HL-60 (cell line): ENCODE measurements around the gene CERS4.

Experiments
- DNase-seq, 2 experiments: peaks; one replicate each; pipeline ENCODE4 v3.0.0-alpha.2; 2010 to 2020; ENCODE audit warnings: low read depth in 1 of 2, low spot score in 1 of 2
- H3K27ac ChIP-seq: fragments of 250-450 bp; sonication (Bioruptor Pico); replicated peaks from 2 replicates; pipeline ENCODE4 v1.5.1; 2020; ENCODE audit warnings: mild to moderate bottlenecking, moderate library complexity
- H3K27me3 ChIP-seq: fragments of 250-450 bp; sonication (Bioruptor Pico); 2 replicates; pipeline ENCODE4 v1.5.1; 2021; ENCODE audit warnings: mild to moderate bottlenecking, moderate library complexity; ENCODE audit not compliant: insufficient read depth, poor library complexity, severe bottlenecking
- H3K4me3 ChIP-seq: replicated peaks from 2 replicates; pipeline ENCODE4 v1.5.1; 2011; ENCODE audit warnings: mild to moderate bottlenecking, control low read depth, low read length; ENCODE audit not compliant: insufficient read depth
- CTCF ChIP-seq: IDR thresholded peaks from one replicate; pipeline ENCODE4 v1.5.1; 2011; ENCODE audit warnings: low read length, control low read depth, inconsistent platforms; ENCODE audit not compliant: insufficient read depth
- GABPA ChIP-seq: IDR thresholded peaks from 2 replicates; pipeline ENCODE4 v1.6.1; 2012; ENCODE audit warnings: low read depth
- POLR2AphosphoS5 ChIP-seq: IDR thresholded peaks from 2 replicates; pipeline ENCODE4 v1.6.1; 2012; ENCODE audit warnings: low read depth
- REST ChIP-seq: IDR thresholded peaks from 2 replicates; pipeline ENCODE4 v1.6.1; 2012; ENCODE audit warnings: low read depth; ENCODE audit not compliant: insufficient replicate concordance
- SPI1 ChIP-seq: IDR thresholded peaks from 2 replicates; pipeline ENCODE4 v1.6.1; 2012; ENCODE audit warnings: low read depth, mild to moderate bottlenecking, borderline replicate concordance

Gene CERS4

GRCh38 chr19:8212916-8213315, 3.7 kb downstream of the CERS4 start:
- Histone ChIP-seq H3K27ac (no peak overlapping the region), H3K4me3 (no peak overlapping the region), H3K27me3 (peaks cover 11% of the 10 kb centered on the region)
- TF ChIP-seq GABPA (no peak), POLR2AphosphoS5 (no peak)
- no peak for DNase-seq

- Histone ChIP-seq H3K27ac (no peak overlapping the region), H3K4me3 (no peak overlapping the region), H3K27me3 (peaks cover 3% of the 10 kb centered on the region)
- DNase-seq: no peak
- TF ChIP-seq REST: no peak
- no peak for TF ChIP-seq CTCF
- no peak for TF ChIP-seq GABPA
- no peak for TF ChIP-seq SPI1
- TF ChIP-seq POLR2AphosphoS5: no peak
These were observed 4.9 kb downstream of the CERS4 start for GRCh38 chr19:8213827-8214672.

GRCh38 chr19:8214802-8215201, 5.6 kb downstream of the CERS4 start:
- DNase-seq: peak in 1 of 2 experiments; percentile 50
- Histone ChIP-seq H3K27ac (no peak overlapping the region), H3K4me3 (no peak overlapping the region), H3K27me3 (no peaks in the 10 kb centered on the region)
- TF ChIP-seq CTCF (no peak), POLR2AphosphoS5 (no peak), REST (no peak), SPI1 (no peak)

GRCh38 chr19:8215783-8216182, 6.6 kb downstream of the CERS4 start:
- H3K27ac ChIP-seq: no peak overlapping the region
- H3K4me3 ChIP-seq: no peak overlapping the region
- TF ChIP-seq SPI1 (no peak), REST (no peak), GABPA (no peak), CTCF (no peak), POLR2AphosphoS5 (no peak)
- no peaks in the 10 kb centered on the region for H3K27me3 ChIP-seq
- no peak for DNase-seq
